Adrenal gland (tissue), 5 donors: ENCODE measurements around the gene ANXA4.

Source experiments
- CTCF ChIP-seq, 6 experiments: fragments of 450-650 bp in 4 of 6; fragments of 200-600 bp in 2 of 6; sonication (generic) in 1 of 6; IDR thresholded peaks; 1 replicate in 5 of 6; 2 replicates in 1 of 6; pipeline versions ENCODE4 v1.5.1 to v1.8.0; 2016 to 2021; ENCODE audit warnings: antibody characterized with exemption in 6 of 6, mild to moderate bottlenecking in 2 of 6, moderate library complexity in 1 of 6
- POLR2A ChIP-seq, 2 donors: fragments of 450-650 bp; IDR thresholded peaks; one replicate each; pipeline ENCODE4 v1.6.1; 2017; ENCODE audit warnings: antibody characterized with exemption in 2 of 2, mild to moderate bottlenecking in 2 of 2, moderate library complexity in 1 of 2
- donor health status: DM: no; HTN: no; CAD: no.

- TF ChIP-seq CTCF (IDR thresholded peaks at IDR 0.05) (no peak), POLR2A (IDR thresholded peaks at IDR 0.05) (no peak)
Observed at GRCh38 chr2:69742322-69742952, 503 bp downstream of the ANXA4 start.
